Measurements from ENCODE around the gene FRK.
"Not testable (repeated sequence)": the region's sequence is repeated elsewhere in the genome, so short reads cannot be mapped to it uniquely, and the experiment has no call there.

The FRK gene

DNA sequence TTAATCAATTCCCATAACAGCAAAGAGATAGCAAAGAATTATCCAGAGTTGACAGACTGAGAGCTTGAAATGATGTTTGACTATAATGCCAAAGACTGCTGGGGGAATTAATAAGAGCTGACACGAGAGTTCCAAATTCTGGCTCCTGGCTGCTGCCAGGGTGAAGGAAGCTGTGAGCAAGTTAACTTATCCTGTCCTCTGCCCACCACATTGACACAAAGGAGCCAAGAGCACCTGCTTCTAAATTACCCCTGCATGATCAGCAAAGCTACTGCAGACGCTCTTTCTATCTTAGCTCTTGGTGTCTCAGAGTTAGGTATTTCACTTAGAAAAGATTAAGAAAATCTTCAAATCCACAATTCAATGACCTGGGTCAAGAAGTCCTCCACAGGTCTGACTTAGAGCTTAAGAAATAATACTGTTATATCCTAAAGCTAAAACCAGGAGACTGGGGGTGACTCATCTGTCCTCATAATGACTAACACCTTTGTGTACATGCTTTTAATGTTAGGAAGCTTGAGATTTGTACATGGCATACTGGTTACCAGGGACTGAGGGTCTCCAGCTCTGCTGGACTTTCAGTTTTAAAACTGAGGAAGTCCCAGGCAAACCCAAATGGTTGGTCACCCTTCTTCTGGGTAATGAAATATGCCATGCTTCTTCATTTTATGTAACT is 13.2 kb upstream of the FRK start:
- DNase-seq, result no peak

DNA sequence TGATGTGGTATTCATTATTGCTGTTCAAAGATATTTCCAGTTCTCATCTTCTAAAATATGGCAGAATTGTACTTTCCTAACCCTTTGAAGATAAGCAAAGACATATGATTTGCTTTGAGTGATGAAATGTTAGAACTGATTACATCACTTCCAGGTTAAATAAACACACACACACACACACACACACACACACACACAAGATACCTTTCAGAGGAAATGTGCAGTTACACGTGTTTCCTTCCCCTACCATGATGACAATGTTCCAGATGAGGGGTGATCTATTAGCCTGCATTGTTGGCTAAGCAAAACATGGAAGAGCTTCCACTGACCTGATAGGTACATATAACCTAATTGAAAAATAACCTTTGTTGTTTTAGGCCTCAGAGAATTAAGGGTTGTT is 11.7 kb upstream of the FRK start:
- DNase-seq, result no peak

DNA sequence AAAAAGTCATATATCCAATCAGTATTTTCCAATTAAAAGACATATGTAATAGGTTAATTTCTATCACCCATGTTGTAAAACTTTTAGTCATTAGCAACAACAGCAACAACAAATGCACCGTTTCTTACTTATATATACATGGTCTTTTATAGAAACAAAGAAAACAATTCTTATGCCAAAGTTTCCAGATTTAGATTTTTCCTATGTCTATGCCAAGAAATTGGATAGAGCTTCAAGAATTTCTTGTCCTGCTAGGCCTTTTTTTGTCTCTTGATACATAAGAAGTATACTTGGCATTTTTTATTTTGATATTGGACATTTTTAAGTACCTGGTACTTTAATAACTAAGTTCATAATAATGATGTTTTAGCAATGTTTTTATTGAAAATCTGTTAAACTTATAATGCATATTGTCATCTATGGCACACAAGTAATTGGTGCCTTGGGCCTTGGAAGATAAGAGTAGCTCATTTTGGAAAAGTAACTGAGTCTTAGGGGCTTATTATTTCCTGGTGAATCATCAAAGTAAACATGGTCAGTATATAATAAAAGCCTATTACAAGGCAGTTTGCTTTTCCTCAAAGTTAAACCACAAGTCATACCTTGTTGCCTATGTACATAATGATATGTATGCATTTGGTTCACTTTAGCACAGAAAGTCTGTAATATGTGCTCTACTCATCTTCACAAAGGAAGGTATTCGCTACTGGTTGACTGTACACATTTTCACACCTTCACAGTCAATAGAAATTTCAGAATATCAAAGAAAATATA is 10.1 kb upstream of the FRK start:
- DNase-seq, result no peak

DNA sequence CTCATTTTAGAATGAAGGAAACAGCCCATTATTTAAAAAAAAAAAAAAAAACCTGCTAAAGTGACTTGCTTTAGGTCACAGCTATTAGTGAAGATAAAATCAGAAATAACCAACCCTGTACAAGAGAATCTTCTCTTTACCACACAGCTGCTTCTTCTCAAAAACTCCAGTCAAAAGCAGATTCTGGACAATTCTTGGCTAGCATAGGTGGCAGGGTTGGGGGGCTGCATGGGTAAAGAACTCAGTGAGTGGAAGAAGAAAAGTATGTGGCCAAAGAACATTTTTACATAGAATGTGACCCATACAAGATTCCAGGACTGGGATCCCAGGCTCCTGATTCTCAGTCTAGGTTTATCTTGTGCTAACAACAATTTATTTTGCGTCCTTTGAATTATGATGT is 9.4 kb upstream of the FRK start:
- no peak for DNase-seq

DNA sequence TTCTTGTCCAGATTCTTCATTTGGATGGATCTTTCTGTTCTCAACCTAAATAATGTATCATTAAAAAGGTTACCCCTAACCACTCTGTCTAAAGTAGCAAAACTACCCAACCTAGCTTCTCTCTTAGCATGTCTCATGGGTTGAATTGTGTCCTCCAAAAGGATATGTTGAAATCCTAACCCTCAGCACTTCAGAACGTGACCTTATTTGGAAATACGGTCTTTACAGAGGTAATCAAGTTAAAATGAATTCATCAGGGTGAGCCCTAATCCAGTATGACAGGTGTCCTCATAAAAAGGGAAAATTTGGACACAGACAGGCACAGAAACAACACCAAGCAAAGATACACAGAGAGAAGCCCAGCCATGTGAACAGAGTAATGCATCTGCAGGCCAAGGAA is 6.1 kb upstream of the FRK start:
- DNase-seq, result no peak

DNA sequence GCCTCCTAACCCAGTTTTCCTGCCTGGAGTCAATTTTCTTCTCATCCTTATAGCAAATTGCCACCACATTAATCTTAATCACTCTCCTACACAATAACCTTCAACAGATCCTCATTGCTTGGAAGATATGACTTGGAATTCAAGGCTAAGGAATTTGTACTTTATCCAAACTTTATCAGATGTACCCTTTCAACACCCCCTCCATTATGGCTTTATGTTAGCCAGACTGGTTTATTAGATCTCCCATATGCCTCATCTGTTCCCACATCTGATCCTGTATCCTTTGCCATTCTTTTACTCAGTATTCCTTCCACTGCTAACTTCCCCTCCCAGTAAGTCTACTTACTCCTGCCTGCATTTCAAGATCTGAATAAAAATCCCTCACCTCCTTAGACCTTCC is 4.0 kb upstream of the FRK start:
- no peak for DNase-seq

DNA sequence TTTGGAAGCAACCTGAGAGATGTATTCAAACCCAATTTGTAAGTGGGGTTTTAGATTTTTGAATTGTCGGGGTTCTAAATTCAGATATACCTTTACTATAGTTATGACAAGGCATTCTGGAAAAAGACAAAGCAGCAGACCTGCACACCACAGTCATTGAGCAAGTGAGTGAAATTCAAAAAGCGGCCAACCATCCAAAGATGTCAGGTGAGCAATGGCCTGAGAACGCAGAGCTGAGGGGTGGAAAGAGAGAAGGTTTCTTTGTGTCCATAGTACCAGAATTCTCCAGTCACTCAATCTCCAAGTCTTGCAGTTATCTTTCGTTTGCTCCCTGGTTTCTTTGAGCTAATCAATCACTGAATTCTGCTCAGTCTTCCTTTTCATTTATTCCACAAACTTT is 1.8 kb upstream of the FRK start:
- DNase-seq, result no peak

DNA sequence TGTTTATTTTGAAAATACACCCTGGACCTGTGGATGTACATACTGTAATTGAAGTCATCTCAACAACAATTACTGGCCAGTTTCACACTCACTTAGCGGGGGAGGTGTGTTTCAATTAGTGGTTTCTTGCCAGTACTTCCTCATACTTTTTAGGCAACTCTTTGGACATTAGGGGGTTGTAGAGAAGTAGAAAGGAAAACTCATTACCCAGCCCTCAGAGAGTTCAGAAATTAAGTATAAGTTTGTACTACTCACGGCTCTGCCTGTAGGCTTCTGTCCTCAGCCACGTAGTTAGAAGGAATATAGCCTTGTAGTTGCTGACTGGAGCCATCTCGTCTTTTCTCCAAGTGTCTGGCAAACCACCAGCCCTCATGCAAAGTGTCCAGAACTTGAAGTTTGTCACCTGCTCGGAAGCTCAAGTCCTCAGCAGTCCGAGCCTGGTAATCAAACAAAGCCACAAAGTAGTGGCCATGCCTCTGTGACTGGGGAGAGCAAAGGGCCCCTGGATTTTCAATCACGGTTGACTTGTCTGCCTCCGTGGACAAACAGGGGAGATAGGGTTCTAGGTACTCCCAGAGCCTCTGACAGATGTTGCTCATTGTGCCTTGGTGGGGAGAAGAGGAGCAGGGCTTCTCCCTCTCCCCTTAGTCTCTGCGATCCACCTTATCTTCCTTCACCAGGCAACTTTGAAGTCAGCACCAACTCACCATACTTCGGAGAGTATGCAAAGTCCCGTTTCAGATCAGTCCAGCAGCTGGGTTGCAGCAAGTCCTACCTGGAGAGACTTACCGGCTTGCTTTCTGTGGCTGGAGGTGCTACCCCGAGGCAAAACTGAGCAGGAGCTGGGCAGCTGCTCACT is 749 bp downstream of the FRK start:
- no peak for DNase-seq

DNA sequence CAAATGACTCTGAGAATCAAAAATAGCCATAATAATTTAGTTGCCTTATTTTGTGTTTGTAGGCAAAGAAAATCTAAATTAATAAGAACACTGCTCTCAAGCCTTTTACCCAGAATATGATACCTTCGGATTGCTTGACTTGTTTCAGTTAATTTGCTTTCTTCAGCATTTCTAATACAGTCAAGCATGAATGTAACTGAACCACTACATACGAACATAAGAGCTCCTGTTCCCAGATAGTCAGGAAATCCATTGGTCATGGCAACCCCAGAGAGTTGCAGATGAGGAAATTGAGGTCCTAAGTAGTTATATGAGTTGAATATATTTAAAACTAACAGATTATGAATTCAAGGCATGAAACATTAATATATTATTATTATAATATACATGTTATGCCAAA is 2.9 kb downstream of the FRK start:
- DNase-seq, result no peak

DNA sequence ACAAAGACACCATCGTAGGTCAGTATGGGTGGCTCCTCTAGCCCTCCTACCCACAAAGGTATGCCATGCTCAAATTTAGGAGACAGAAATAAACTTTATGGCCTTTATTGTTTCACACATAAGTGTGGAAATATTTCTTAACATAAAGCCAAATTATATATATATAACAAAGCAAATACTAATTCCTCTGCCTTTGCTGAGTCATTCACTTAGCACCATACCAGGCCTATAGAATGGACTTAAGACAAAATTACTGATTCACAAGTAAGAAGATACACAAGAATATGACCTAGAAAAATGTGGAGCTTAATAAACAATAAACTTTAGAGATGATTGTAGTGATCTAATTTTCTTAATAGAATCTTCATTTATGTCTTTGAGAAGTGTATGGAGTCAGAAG is 5.2 kb downstream of the FRK start:
- no peak for DNase-seq

DNA sequence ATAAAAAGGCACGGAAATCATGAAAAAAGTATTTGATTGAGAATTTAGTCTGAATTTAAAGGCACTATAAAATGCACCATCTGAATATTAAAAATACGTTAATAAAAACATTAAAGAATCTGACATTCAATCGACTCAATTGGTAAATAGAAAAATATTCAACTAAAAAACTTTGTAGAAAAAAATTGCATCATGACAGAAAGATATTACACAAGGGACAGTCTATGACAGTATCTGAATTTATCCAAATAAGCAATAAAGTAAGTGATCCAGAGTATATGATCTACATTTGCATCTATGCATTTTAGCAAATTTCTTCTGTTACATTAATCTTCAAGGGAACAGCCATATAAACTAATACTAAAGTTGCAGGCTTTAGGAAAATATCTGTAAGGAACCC is 9.4 kb downstream of the FRK start:
- no peak for DNase-seq

DNA sequence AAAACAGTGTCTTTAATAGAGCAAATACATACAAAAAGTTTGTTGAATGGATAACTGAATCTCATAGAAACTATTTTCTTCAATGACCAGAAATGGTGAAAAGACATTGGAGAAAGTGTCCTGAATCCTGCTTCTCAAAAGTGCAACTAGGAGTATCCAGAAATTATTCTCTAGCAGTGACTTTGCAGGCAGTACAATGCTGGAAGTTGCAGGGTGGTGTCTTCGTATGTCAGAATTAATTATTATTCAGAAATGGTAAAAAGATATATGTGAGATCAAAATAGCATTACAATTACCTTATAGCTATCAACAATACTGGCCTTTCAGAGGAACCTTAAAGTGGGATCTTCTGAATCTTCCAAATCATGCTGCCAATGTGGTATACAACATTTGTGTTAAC is 10.0 kb downstream of the FRK start:
- no peak for DNase-seq

DNA sequence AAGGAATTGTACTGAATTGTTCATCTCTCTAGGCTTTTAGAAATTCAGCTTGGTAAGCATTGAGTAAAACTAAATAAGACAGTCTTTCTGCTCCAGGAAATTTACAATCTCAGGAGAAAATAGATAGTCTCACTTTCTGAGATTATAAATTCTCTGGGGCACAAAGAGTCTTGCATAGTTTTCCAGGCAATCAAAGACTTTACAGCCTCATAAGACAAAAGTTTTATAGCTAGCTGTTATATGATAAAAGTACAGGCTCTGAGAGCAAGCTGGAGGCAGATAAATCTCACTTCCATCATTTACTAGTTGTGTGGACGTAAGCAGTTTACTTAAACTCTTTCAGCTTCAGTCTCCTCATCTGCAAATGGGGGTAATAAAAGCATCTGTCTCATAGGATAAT is 11.4 kb downstream of the FRK start:
- no peak for DNase-seq

DNA sequence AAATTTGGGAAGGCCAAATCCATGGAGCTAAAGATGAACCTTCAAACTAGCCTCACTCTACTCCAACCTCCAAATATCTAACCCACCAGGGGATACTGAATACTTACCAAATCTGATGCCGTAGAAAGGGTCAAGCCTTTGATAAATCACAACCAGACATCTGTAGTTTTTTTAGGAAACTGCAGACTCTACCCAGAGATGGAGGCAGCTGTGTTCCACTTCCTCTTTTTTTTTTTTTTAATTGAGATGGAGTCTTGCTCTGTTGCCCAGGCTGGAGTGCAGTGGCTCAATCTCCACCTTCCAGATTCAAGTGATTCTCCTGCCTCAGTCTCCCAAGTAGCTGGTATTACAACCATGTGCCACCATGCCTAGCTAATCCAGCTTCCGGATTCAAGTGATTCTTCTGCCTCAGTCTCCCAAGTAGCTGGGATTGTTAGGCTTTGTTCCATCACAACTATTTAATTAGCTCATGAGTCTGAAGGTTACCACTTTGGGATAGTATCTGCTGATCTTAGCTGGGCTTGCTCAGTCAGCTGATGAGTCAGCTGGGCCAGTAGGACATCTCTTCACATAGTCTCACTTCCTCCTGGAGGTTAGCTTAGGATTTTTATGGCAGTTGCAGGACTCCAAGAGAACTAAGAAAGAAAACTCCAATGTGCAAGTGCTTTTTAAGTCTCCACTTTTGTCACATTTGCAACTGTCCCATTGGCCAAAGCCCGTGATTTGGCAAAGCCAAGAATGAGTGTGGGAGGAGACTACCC is 13.3 kb downstream of the FRK start:
- DNase-seq, result no peak

DNA sequence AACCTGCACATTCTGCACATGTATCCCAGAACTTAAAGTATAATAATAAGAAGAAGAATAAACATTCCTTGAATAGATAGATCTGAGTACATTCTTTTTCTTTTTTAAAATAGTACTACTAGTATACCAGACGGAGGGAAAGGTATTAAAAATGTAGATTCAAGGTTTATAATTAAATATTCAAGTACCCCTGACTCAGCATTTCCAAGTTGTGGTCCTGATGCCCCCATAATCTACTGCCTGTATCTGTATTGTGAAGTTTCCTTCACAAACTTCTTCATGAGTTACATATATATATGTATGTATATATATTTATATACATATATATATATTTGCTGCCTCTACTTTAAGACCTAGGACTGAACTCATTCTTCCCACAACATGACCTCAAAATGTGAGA is 14.0 kb downstream of the FRK start:
- DNase-seq, result no peak

DNA sequence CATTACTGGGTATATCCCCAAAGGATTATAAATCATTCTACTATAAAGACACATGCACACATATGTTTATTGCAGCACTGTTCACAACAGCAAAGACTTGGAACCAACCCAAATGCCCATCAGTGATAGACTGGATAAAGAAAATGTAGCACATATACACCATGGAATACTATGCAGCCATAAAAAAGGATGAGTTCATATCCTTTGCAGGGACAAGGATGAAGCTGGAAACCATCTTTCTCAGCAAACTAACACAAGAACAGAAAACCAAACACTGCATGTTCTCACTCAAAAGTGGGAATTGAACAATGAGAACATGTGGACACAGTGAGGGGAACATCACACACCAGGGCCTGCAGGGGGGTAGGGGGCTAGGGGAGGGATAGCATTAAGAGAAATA is 14.4 kb downstream of the FRK start:
- not testable (repeated sequence) for DNase-seq

DNA sequence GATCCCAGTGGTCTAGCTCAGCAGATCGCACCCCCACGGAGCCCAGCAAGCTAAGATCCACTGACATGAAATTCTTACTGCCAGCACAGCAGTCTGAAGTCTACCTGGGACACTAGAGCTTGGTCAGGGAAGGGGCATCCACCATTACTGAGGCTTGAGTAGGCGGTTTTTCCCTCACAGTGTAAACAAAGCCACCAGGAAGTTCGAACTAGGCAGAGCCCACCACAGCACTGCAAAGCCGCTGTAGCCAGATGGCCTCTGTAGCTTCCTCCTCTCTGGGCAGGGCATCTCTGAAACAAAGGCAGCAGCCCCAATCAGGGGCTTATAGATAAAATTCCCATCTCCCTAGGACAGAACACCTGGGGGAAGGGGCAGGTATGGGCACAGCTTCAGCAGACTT is 18.8 kb downstream of the FRK start:
- no peak for DNase-seq

DNA sequence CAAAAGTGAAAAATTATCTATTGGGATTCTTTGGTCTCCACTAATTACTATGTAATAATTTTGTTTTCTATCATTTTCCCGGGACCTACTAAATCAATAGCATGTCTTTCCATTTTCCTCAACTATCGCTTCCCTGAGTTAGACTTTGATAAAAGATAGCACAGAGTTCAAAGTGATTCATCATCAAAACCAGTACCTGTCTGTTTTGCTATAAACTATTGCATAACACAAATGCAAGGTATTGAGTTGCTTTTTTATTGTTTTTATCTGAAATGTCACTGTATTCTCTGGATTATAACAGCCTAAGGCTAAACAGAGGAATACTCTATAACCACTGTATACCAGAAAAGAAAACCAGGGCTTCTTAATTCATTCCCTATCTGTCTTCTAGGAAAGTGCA is 19.7 kb downstream of the FRK start:
- no peak for DNase-seq

DNA sequence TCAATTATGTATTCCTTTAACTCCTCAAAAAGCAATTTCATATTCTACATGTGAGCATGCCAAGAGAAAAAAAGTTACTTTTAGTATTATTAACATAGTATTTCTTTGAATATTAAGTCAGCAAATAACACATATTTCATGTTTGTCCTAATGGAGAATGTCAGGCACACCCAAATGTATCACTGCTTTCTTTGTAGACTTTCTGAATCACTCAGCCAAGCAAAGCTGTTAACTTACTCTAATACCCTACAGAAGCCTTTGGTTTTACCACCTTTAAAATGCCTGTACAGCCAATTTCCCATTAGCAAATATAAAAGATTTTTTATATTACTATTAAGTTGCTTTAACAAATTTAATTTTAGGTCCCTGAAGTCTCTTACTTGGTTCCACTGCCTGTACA is 23.8 kb downstream of the FRK start:
- DNase-seq, result no peak

DNA sequence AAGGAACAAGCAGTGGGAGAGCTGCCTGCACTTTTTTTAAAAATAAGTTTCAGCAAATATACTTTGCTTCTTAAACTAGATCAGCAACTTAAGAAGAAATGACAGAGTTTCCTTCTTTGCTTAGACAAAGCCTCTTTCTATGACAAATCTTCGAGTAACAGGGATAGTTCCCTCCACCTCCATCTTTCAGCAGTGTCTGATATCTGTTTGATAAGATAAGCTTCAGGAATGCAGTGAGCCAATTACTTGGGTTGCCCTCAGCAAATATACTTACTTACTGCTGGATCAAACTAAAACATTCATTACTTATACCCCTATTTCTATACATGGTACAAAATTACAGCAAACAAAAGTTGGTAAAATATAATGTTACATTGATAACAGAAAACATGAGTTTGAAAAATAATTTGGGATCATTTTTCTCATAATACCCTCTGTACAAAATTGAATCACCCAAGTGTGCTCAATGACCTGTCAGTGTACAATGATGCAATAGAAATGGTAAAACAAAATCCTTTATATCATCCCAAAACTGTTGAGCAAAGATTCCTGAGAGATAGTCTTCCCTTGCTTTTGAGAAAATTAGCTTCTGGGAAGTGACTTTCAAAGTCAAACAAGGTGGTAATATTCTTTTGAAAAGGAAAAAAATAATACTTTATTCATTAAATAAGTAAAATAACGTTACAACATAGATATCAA is 24.5 kb downstream of the FRK start:
- no peak for DNase-seq

DNA sequence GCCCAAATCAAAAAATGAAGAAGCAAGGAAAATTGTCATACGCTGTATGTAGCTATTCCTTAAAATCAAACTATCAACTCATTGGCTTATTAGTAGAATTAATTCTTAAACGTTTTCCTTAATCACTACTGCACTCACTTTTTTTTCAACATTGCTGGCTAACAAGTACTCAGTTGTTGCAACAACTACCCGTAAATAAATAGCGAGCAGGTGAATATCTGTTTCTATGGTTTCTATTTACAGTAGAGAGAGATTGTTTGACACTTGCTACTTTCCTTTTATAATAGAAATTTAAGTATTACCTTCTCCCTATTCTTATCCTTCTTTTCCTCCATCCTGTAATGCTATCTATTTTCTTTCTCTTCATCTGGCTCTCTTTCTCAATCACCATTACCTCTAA is 25.1 kb downstream of the FRK start:
- DNase-seq, result no peak

DNA sequence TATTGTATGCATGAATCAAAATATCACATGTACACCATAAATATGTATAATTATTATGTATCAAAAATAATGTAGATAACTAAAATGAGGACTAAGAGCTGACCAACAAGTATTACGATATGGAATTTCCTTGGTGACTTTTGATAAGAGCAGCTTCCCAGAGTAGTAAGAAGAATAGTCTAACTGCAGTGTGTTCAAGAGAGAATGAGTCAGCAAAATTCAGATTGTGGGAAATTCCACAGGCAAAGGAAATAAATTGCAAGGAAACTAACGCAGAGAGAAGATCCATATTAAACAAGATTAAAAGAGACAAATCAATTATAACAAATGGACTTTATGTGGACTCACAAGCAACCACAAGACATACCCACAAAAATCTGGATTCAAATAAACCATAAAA is 26.4 kb downstream of the FRK start:
- DNase-seq, result no peak

Data from activated CD4-positive, alpha-beta T cell treated with anti-CD3 and anti-CD28 coated beads for 48 hours (primary cell).